HG02852 (cell line): ENCODE results near the gene CCDC28B.

Experiments
- ATAC-seq: cut with Tn5 transposase; IDR thresholded peaks from one replicate; pipeline ENCODE4 v1.9.1; 2021; ENCODE audit warnings: mild to moderate bottlenecking, moderate library complexity; ENCODE audit not compliant: unreplicated experiment

CCDC28B gene

DNA sequence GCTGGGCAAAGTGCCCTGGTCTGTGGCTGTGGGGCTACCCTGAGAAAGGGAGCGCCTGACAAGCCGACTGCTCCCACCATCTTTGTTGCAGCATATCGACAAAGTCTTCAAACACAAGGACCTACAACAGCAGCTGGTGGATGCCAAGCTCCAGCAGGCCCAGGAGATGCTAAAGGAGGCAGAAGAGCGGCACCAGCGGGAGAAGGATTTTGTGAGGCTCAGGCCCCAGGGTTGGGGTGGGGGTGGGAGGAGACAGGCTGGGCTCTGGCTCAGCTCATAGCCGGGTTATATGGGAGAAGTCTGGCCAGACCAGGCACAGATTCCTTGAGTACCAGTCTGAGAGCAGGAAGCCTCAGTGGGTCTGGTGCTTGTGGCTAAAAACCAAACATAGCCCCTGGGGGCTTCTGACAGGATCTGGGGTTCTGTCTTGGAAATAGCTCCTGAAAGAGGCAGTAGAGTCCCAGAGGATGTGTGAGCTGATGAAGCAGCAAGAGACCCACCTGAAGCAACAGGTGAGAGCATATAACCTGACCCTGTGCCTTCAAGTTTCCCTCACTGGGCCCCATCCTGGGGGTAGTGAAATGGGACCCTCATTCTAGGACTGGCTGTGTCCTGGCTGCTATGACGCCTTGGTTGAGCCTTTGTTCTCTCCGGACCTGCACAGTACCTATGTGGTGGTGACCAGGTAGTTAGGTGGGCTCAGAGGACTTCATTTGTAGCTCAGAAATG, 8.0 kb upstream of the CCDC28B start:
- no peak for ATAC-seq

DNA sequence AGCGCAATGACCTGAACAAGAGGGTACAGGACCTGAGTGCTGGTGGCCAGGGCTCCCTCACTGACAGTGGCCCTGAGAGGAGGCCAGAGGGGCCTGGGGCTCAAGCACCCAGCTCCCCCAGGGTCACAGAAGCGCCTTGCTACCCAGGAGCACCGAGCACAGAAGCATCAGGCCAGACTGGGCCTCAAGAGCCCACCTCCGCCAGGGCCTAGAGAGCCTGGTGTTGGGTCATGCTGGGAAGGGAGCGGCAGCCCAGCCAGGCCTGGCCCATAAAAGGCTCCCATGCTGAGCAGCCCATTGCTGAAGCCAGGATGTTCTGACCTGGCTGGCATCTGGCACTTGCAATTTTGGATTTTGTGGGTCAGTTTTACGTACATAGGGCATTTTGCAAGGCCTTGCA, 5.4 kb upstream of the CCDC28B start:
- ATAC-seq: no peak

DNA sequence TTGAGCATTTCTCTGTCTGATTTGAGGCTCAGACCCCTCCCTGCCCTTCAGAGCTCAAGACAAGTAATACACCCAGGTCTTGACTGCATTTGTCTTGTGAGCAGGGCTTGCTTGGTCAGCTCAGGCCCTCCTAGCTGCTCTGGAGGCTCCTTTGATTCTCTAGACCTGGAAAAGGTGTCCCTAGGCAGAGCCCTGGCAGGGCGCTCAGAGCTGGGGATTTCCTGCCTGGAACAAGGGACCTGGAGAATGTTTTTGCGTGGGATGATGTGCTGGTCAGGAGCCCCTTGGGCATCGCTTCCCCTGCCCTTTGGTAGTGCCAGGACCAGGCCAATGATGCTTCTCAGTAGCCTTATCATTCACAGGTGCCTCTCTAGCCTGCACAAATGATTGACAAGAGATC, 4.9 kb upstream of the CCDC28B start:
- ATAC-seq: no peak

DNA sequence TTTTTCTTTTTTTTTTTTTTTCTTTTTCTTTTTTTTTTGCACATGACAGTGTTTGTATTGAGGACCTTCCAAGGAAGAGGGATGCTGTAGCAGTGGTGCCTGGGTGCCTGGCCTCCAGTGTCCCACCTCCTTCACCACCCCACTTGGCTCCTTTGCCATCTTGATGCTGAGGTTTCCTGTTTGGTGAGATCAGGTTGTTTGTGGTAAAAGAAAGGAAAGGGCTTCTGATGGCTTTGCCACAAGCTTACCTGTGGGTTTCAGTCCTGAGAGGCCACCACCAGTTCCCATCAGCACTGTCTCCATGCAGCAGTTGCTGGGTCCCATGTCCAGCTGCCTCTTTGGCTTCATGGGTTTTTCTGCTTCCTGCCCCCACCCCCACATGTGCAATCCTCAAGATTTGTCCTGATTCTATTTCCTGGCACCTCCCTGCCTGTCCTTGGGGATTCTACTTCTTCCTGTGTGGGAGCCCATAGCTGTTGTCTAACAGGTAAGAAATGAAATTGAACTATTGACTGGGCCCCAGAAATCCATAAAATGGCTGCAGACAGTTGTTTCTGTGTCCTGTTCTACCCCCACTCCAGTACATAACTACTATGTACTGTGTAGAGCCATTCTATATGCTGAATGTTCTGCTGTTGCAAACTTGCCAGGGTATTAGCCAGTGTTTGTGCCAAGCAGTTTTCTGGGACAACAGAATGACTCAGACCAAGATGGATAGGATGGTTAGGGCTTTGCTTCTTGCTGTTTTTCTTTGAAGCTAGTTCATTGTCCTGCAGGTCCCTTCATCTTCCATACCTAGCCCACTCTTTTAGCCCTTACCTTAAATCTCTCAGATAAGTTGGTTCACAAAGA, 4.2 kb upstream of the CCDC28B start:
- ATAC-seq: no peak

DNA sequence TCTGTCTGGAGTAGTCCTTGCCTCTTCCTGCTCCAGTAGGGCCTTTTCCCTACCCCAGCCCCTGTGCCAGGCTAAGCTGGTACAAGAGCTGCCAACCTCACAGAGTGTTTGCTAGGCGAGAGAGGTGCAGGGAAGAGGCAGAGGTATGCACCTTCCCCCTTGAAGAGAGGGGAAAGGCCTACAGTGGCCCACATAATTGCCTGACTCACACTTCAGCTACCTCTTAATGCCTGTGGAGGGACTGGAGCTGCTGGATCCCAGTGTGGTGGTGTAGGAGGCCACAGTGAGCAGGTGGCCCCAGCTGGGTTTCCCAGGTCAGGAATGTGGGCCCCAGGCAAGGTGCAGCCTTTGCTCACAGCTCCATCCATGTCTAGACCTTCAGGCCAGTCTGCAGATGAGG, 3.3 kb upstream of the CCDC28B start:
- ATAC-seq: no peak

DNA sequence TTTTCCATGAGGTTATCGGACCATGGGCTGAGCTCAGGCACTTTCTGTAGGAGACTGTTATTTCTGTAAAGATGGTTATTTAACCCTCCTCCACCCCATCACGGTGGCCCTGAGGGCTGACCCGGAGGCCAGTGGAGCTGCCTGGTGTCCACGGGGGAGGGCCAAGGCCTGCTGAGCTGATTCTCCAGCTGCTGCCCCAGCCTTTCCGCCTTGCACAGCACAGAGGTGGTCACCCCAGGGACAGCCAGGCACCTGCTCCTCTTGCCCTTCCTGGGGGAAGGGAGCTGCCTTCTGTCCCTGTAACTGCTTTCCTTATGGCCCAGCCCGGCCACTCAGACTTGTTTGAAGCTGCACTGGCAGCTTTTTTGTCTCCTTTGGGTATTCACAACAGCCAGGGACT, 2.6 kb upstream of the CCDC28B start:
- no peak for ATAC-seq

DNA sequence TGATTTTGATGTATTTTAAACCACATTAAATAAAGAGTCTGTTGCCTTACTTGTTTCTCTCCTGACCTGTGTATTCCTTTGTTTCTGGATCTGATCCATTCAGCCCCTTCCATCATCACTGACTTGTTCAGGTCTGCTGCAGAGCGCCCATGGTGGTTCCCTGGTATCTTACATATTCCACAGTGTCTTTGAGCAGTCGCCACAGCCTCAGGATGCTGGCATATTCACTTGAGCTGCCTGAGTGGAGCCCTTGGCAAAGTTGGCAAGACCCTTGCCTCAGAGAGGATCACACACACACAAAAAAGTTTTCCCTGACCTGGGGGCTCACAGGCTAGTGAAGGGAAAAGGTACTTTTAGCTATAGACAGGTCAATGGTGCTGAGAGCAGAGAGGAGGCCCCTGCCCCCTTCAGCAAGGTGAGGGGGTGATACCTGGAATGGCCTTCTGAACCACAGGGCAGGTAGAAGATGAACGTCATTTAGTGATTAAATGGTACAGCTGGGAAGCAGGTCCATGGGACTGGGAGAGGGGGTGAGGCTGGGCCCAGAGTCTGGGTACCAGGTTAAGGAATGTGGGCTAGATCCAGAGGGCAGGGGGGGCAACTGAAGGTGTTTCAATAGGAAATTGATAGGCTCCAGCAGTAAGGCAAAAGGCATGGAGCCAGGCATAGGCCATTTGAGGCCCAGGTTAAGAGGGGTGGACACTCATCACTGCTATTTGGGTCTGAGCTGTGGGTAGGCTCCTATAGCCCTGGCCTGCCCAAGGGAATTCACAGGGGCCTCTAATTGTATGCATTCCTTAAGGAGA, 2.0 kb upstream of the CCDC28B start:
- no peak for ATAC-seq

DNA sequence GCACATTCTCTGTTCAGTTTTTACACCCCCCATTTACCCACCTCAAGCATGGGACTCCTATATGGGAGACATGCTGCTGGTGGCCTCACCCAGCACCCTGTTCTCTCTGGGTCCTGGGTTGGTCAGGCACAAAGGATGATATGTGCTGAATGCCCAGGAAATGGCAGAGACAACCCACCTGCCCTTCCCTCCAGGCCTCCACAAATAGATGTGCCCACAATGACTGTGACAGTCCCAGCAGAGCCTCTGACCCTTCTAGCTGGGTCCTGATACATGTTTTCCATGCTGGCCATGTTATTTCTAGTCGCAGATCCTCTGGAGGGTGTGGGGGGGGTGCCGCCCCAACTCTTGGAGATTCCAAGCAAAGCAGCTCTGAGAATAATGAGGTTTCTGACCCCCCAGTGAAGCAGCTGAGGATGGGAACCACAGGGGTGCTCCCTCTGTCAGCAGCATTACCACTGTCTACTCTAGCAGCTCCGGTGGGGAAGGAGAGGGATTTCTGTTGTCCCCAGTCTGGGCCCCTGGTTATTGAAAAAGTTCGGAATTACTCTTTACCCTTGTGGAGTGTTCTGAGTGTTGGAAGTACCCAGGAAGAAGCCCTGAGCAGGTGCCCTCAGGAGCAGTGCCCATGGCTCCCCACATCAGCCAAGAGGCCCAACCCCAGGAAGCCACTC, 1.2 kb upstream of the CCDC28B start:
- no peak for ATAC-seq

DNA sequence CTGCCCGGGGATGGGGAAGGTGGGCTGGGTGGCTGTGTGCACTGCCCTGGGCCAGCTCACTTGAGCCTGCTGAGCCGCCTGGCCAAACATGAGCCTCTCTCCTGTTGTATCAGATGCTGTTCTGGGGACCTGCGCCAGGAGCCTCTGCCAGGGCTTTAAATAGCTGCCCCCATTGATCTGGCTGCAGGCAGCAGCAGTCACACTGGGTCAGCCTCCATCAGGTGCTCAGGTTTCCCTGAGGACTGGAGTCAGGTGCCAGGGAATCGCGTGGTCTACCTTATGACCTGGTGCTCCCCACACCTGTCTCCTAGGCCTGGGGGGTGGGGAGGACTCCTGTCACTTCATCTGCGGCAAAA, 700 bp upstream of the CCDC28B start:
- no peak for ATAC-seq

DNA sequence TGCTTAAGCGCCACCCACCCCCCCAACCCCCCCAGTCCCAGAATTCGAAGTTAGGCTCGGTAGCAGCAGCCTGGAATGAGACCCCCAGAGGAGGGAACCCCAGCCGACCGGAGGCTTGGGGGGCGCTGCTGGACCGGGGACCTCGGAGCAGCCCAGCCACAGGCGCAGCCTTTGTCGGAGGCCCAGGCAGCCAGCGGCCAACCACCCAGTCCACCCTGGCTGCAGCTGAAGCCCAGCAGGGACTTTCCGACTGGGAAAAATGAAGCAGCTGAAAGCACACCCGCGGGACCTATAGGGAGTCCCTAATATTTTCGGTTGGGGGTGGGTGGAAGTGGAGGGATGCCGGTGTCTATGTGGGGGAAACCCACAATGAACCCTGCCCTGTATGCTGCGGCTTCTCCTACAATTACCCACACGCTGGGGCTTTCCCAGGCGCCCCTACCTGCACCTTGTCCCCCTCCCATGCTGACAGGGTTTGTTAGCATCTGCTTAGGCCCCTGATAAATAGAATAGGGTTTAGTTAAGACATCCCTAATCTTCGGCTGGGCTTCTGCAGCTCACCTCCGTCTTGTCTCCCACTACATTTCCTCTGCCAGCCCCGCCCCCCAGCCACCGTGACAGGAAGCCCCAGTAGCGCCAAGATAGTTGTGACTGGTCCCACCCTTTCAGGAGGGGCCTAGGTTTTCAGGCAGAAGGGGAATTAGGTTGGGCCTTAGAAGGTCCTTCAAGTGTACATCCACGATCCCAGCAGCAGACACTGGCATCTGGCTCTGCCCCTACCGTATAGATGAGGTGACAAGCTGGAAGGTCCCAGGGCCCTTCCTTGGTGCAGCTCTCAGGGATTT, 838 bp downstream of the CCDC28B start:
- ATAC-seq: peak; percentile 46

DNA sequence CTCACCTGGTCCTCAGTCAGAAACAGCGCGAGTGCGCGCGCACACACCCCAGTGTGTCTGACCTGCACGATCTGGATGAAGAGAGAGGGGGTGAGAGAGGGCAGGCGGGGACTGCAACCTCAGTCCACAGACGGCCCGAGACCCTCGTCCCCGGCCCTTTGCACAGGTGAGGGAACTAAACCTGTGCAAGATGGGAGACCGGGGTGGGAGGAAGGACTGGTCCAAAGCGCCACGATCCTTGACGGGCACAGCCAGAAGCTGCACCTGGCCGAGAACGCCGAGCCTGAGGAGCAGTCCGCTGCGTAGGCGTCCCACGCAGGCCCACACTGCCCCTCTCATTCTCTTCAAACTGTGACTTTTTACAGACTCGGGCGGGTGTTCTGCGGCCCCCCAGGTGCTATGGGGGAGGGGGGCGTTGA, 4.6 kb downstream of the CCDC28B start:
- no peak for ATAC-seq

DNA sequence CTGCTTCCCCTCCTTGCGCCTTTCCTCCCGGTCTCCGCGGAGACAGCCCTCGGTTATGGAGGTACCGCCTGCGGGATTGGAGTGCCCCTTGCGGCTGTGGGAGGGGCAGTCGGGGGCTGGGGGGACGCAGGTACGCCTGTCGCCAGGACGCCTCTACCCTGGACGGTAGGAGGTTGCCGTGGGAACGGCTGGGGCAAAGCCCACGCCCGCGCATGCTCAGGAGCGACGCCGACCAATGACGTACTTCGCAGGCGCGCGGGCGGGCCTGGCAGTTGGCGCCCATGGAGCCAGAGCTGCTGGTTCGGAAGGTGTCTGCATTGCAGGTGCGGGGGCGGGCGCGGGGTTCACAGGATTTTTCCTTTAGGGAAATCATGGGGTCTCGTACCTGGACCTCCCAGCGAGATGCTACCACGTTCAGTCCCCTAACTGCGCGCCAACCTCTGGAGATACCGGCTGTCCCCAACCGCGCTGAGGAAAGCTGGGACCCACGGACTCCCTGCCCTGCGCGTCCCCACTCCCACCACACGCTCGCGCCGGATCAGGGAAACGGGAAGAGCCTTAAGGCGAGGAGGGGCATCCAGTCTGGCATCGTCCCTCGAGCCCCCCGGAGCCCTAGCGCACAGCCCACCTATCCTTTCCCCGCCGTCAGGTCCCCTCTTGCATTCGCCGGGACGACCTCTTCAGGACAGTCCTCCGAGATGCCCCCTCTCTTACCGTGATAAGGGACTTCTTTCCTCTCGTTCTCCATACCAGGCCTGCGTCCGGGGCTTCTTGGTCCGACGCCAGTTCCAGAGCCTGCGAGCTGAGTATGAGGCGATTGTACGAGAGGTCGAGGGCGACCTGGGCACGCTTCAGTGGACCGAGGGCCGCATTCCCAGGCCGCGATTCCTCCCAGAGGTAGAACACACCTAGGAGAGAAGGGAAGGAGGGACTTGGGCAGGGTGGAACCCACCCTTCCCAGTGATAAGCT, 5.3 kb downstream of the CCDC28B start, which contains the start of gene IQCC:
TSS of gene IQCC (plus strand) at position 271 of the 970 bp plus-strand sequence. CDS start at position 282, 11 bp downstream.
- peak; percentile 45 for ATAC-seq

DNA sequence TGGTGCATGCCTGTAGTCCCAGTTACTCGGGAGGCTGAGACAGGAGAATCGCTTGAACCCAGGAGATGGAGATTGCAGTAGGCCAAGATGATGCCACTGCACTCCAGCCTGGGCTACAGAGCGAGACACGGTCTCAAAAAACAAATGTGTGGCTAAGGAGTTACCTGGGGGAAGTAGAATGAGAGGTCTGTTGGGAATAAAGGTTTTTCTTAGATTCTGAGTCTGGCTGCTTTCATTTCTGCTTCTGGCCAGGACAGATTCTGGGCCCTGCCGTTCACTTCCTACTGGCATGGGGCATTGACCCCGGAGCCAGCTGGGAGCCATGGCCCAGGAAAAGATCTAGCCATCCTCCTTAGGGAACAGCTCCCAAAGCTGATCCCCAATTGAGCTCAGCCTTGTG, 8.1 kb downstream of the CCDC28B start:
- no peak for ATAC-seq

DNA sequence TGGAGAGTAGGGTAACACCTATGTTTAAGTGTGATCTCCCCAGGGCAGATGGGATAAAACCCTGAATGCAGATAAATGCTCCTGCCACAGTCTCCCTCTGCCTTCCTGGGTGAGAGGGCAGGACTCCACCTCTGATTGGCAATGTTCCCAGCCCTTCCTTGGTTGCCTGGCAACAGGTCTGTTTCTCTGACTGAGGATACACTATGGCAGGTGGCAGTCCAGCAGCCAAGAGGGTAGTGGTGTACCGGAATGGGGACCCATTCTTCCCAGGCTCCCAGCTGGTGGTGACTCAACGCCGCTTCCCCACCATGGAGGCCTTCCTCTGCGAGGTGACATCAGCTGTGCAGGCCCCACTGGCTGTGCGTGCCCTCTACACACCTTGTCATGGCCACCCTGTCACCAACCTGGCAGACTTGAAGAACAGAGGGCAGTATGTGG, 8.5 kb downstream of the CCDC28B start, which contains the start of gene DCDC2B:
TSS of gene DCDC2B (plus strand) at position 199 of the 438 bp plus-strand sequence. CDS start at position 204, 5 bp downstream.
- no peak for ATAC-seq

DNA sequence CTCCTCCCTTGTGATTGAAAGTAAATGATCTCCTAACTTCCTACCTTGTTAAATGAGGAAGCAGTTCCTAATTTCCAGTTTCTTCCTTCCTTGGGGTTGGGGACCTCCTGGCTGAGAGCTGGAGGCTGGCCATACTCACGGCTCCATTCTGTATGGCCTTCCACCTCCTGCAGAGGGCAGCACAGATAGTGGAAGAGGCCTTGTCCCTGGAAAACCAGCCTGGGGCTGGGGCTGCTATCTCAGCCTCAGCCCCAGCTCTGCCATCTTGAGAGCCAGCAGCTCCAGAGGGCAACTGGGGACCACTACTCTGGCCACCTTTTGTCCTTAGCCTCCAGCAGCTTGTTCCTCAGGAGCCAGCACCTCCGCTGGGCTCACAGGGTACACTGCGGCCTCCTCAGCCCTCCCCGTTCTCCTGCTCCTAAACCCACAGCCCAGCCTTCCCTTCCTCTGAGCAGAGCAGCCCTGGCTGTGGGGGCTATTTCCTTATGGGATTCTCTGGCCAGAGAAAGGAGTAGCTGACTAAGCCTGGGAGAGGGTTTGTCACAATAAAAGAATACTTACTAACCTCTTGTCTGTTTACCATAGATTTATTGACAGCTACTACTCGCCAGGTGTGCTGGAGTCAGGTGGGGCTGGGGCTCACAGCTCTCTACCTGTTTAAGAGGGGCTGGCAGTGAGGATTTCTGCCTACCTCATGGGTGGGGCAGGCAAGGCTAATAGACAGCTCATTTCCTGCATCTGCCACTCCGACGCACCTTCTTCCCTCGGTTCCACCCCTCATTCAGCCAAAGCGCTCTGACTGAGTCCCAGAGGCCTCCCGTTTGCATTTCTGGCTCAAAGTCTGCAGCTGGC, 15.5 kb downstream of the CCDC28B start:
- ATAC-seq: no peak

DNA sequence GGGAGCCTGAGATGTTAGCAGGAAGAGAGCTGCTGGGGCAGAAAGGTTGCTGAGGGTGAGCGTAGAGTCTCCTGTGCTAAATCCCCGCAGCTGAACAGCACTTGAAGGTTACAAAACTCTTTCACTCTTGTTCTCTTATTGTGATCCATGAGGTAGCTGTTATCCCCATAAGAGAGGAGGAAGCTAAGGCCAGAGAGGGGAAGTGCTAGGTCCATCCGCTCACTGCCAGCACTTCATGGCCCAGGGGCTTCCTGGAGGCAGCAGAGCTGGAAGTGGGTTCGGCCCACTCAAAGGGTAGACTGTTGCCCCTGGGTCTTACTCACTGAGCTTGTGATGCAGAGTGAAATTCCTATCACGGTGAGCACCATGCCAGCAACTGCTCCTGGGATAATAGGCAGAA, 16.2 kb downstream of the CCDC28B start:
- ATAC-seq: no peak

DNA sequence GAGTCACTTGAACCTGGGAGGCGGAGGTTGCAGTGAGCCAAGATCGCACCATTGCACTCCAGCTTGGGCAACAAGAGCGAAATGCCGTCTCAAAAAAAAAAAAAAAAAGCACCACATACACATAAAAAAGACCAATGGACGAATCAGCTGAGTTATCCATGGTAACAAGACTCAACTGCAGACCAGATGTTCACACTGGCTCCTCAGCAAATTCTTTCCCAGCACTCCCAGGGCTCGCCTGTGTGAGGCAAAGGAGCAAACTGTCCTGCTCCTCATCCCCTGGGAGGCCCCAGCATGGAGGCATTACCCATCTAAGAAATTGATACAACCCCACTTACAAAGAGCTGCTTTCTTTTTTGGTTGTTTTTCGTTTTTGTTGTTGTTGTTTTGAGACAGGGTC, 18.6 kb downstream of the CCDC28B start:
- no peak for ATAC-seq
